Liver (tissue), 3 donors: Measurements from ENCODE around the gene LCORL.

Experiments
- ATF3 ChIP-seq: IDR thresholded peaks from 2 replicates; pipeline ENCODE4 v1.6.1; 2016; ENCODE audit warnings: antibody characterized with exemption
- CTCF ChIP-seq: fragments of 150-350 bp; IDR thresholded peaks from 2 replicates; pipeline ENCODE4 v1.5.1; 2017; ENCODE audit warnings: improper control_type of control experiment, low read depth, low read length; ENCODE audit not compliant: missing input control
- EGR1 ChIP-seq, 2 donors: IDR thresholded peaks; 2 replicates each; pipeline ENCODE4 v1.6.1; 2016 to 2018; ENCODE audit warnings: antibody characterized with exemption in 2 of 2, low read depth in 2 of 2
- HNF4A ChIP-seq, 2 donors: conservative IDR thresholded peaks; 2 replicates each; pipeline ENCODE4 v1.6.1; 2016; ENCODE audit warnings: antibody characterized with exemption in 2 of 2, mild to moderate bottlenecking in 2 of 2
- RXRA ChIP-seq, 2 donors: IDR thresholded peaks; 2 replicates each; pipeline ENCODE4 v1.6.1; 2017 to 2018; ENCODE audit warnings: antibody characterized with exemption in 2 of 2, mild to moderate bottlenecking in 1 of 2
- TAF1 ChIP-seq: conservative IDR thresholded peaks from 2 replicates; pipeline ENCODE4 v1.6.1; 2016; ENCODE audit warnings: antibody characterized with exemption, mild to moderate bottlenecking
- YY1 ChIP-seq: IDR thresholded peaks from 2 replicates; pipeline ENCODE4 v1.6.1; 2016; ENCODE audit warnings: antibody characterized with exemption, mild to moderate bottlenecking
- donor health status: healthy.
- donor health status: healthy.

DNA sequence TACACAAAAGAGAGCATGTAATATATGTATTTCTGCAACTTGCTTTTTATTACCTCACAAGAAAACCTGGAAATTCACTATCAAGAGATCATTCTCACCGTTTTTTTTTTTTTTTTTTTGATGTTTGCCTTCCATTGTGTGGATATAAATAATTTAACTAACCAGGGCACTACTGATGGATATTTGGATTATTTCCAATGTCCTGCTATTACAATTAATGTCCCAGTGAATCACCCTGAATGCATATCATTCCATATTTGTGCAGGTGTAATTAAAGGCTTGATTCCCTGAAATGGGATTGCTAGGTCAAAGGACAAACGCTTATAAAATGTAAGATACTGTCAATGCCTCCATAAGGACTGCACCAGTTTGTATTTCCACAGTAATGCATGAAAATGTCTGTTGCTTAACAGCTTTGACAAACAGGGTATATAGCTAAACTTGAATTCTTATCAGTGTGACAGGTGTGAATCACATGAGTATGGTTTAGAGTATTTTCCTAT, 123.0 kb downstream of the LCORL start:
- no peak for TF ChIP-seq CTCF
- no peak for TF ChIP-seq ATF3
- TF ChIP-seq YY1, result no peak
- no peak for TF ChIP-seq HNF4A (conservative IDR thresholded peaks at IDR 0.05)
- TF ChIP-seq TAF1, result no peak
- no peak for TF ChIP-seq EGR1 (IDR thresholded peaks at IDR 0.05; ENCODE audit: low read depth in 2 of 2)
- TF ChIP-seq RXRA (IDR thresholded peaks at IDR 0.05), result no peak
